HG02870 (cell line): ENCODE data around the gene TRIP13.
"Not testable (repeated sequence)": the region's sequence is repeated elsewhere in the genome, so short reads cannot be mapped to it uniquely, and the experiment has no call there.

Experiments used
- ATAC-seq: cut with Tn5 transposase; IDR thresholded peaks from one replicate; pipeline ENCODE4 v1.9.1; 2021; ENCODE audit warnings: mild to moderate bottlenecking, moderate library complexity; ENCODE audit not compliant: unreplicated experiment

The TRIP13 gene, protein sequence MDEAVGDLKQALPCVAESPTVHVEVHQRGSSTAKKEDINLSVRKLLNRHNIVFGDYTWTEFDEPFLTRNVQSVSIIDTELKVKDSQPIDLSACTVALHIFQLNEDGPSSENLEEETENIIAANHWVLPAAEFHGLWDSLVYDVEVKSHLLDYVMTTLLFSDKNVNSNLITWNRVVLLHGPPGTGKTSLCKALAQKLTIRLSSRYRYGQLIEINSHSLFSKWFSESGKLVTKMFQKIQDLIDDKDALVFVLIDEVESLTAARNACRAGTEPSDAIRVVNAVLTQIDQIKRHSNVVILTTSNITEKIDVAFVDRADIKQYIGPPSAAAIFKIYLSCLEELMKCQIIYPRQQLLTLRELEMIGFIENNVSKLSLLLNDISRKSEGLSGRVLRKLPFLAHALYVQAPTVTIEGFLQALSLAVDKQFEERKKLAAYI

DNA sequence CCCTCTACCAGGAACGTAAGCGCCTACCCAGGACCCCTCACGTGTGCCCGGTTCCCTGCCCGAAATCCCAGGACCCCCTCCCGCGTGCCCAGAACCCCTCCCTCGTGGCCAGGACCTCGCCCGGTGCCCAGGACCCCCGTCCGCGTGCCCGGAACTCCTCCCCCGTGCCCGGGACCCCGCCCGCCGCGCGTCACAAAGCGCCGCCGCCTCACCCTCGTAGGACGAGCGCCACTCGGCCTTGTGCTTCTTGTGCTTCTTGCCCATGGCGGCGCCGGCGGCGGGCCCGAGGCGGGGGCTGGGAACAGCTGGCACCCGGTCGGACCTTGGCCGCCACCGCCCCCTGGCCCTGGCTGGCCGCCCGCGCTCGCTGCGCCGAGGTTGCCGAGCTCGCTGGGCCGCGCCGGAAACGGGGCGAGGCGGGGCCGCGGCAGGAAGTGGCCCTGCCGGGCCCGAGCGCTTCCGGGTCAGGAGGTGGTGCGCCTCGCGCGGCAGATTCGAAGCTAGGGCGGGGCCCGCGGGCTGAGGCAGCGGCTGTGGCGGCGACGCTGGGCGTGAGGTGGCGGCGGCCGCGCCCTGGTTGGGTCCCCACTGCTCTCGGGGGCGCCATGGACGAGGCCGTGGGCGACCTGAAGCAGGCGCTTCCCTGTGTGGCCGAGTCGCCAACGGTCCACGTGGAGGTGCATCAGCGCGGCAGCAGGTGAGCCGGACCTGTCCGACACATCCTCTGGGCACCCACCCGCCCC, at the start of gene TRIP13, which contains the start of gene BRD9:
Gene TRIP13 (plus strand): TSS at position 491 of the 743 bp plus-strand sequence. CDS start 115 bp downstream, at position 606.
Gene BRD9 (minus strand): TSS at position 408 of the 743 bp plus-strand sequence. CDS start 144 bp downstream, at position 264.
- ATAC-seq: peak; percentile 96

DNA sequence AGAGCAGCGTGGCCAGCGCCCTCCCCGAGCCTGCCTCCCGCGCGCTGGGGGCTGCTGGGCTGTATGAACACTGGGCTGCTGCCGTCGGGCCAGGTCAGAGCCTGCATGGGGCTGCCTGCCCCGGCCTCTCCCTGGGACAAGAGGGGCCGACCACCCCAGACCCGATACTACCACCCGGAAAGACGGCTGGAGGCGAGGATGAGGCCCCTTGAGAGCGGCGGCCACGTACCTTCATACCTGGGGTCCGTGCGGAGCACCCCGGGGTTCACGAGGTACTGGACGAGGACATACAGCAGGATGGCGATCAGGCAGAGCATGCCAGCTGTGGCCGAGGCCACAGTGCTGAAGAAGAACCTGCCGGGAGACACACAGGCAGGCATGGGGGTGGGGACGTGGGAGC, 49.3 kb upstream of the TRIP13 start:
- not testable (repeated sequence) for ATAC-seq

DNA sequence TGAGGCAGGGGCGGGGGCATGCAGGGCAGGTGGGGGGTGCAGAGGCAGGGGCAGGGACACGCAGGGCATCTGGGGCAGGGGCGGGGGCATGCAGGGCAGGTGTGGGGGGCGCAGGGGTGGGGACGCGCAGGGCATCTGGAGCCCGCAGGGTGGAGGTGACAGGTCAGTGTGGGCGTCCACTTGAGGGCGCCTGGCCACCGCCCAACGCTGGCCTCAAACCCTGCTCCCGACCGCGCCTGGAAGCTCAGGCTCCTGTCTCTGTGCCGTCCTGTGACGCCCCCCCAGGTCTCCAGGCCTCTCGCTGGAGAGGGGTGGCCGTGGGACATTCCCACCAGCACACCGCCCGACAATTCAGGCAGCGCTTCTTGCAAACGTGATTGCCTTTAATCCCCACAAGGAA, 48.8 kb upstream of the TRIP13 start:
- ATAC-seq: not testable (repeated sequence)

DNA sequence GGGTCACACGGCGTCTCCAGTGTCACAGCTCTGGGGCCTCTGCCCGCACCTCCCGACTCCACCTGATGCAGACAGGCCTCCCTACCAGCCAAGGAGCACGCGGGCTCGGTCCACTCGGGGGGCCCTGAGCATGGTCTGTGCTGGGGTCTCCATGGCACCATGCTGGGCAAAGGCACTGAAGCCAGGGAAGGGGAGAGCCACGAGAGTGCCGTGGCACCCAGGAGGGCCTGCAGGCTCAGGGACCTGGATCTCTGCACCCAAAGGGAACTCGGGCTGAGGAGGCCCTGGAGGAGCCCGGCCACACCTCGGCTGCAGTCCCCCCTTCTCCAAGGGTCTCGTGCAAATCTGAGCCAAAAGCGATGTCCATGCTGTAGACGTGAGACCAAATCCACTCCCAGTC, 48.3 kb upstream of the TRIP13 start:
- not testable (repeated sequence) for ATAC-seq

DNA sequence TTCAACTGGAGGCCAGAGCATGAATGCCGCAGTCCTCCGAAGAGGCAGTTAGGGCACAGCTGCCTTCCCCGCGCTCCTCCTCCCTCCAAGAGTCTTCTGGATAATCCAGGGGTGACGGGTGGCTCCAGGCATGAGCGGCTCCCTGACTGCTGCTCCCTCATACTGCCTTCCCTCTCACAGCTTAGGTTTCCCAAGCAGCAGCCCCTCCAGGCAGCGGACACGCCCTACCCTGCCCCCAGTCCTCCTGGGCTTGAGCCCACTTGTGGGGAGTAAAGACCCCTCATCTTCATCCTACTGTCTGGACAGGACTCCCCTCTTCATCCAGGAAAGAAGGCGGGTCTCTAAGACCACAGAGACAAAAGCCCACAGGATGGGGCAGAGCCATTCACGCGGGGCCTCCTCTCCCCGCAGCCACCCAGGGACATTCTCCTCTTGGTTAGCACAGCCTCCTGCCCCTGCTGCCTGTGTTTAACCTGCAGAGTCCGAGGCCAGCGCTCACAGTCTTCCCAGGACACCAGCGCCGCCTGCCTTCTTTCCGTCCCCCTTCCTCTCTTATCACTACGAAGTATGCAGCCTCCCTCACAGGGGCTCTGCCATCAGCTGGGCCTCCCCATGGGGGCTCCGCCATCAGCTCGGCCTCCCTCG, 47.5 kb upstream of the TRIP13 start:
- ATAC-seq: not testable (repeated sequence)

DNA sequence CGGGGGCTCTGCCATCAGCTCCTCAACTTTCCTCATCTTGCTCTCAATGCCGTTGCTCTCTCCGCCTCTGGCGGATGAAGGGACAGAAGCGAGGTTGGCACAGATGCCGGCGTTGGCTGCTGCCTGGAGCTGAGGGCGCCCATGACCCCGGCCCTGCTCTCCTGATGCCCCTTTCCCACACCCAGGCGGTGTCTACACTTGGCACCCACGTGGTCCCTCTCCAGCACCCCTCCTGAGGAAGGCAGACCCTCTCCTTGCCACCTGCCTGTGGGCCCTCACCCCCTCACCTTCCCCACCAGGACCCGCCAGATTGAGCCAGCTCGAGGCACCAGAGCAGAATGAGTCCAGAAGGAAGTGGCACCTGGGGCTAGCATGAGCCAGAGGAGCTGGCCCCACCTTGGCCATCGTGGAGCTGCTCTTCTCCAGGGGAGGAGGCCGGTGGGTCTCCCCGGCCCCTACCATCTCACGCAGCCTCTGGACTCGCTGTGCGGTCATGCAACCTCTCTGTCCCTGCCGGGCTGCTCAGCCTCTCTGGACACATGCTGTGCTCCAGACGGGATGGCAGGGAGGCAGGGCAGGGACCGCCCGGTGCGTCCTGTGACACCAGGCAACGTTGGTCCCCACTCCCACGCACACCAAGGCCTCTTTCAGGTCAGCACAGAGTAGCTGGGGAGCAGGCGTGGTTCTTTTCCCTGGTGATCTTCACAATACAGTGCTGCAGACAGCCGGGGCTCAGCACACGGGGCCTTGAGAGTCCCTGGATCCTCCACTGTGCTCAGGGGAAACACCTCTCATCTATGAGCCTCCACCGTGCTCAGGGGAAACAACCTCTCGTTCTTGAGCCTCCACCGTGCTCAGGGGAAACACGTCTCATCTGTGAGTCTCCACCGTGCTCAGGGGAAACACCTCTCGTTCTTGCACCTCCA, 46.7 kb upstream of the TRIP13 start:
- ATAC-seq: not testable (repeated sequence)

DNA sequence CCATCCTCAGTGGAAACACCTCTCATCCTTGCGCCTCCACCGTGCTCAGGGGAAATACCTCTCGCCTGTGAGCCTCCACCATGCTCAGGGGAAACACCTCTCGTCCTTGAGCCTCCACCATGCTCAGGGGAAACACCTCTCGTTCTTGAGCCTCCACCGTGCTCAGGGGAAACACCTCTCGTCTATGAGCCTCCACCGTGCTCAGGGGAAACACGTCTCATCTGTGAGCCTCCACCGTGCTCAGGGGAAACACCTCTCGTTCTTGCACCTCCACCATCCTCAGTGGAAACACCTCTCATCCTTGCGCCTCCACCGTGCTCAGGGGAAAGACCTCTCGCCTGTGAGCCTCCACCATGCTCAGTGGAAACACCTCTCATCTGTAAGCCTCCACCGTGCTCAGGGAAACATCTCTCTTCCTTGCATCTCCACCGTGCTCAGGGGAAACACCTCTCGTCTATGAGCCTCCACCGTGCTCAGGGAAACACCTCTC, 46.0 kb upstream of the TRIP13 start:
- ATAC-seq: not testable (repeated sequence)

DNA sequence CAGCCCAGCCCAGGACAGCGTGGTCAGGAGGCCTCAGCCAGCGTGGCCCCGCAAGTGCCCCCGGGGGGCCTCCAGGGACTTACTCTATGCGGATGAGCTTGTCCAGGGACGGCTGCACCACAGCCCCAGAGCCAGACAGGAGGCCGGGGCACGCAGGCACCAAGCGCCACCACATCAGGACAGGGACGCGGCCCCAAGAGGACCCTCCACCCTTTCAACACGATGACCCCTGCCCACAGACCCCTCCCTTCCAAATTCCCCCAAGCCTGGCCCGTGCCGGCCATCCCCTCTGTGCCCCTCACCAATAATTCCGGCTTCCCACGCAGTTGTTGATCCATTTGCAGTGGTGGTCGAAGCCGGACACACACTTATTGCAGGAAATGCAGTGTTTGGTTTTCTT, 45.5 kb upstream of the TRIP13 start:
- ATAC-seq: not testable (repeated sequence)

DNA sequence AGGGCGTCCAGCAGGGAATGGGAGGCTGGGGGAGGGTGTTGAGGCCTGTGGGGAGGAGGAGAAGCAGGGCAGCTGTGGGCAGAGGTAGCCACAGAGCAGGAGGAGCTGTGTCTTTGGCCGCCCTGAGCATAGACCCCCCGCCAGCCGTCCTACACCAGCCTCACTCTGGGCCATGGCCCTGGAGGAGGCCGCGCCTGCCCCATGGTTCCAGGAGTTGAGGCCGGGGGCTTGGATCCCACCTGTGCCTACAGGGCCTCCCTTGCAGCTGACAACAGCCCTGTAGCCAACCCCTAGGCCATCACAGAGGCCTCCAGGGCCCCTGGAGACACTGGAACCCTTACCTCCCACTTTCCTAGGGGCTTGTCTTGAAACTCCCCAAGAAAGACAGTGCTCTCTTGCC, 44.9 kb upstream of the TRIP13 start:
- not testable (repeated sequence) for ATAC-seq

DNA sequence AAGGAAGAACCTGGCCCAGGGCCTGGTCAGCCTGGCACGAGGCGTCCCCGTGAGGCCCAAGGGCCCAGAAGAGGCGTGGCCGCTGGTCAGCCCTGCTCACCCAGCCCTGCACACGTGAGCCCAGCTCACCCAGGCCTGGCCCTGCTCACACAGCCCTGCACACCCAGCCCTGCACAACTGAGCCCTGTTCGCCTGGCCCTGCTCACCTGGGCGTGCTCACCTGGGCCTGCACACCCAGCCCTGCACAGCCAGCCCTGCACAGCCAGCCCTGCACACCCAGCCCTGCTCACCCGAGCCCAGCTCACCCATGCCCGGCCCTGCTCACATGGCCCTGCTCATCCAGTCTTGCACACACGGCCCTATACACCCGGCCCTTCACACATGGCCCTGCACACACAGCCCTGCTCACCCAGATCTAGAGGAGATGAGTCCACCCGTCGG, 44.0 kb upstream of the TRIP13 start:
- no peak for ATAC-seq

DNA sequence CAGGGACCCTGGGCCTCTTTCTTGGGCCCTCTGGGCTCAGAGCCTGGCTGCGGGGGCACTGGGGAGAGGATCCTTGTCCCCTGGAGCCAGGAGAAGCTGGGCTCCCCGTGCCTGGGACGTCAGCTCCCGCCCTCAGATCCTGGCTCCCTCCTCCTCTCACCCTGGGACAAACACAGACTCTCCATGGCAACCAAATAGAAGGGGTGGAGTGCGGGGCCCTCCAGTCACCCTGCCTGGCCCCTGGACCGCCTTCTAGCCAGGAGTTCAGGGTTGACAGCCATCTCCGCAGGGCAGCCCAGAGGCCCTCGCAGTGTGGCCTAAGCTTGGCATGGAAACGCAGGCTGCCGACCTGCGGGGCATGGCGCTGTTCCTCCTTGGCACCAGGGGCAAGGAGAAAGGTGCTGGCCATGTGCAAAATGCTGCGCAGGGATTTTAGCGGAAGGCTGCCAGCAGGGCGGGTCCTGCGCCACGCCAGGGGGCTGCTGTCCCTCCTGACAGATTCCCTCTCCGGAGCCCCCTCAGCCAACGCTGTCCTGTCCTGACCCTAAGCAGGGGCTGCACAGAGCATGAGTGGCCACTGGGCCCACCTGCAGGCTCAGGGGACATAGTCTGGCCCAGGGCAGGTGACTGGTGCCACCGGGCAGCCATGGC, 42.9 kb upstream of the TRIP13 start:
- ATAC-seq: no peak

DNA sequence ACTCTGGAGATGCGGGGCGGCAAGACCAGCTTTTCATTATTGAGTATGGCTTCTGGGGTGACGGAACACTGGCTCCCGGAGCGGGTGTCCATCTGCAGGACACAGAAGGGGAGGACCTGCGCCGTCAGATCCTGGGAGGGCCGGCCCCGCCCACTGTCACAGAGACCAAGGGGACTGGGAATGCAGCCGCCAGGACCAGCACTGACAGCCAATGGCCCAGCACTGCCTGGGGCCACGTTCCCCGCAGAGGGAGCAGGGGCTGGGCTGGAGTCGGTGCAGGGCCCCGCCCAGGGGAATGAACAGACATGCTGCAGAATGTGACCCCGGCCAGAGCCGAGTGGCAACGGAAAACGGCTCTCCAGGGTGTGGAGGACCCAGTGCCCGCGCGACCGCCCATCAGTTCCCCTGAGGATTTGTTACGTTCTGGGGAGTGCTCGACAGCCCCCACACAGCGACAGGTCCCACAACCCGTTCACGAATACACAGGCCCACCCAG, 42.1 kb upstream of the TRIP13 start, which contains the start of gene ZDHHC11:
Gene ZDHHC11 (minus strand): TSS at position 476 of the 496 bp plus-strand sequence. CDS start 384 bp downstream, at position 92.
- ATAC-seq: no peak

DNA sequence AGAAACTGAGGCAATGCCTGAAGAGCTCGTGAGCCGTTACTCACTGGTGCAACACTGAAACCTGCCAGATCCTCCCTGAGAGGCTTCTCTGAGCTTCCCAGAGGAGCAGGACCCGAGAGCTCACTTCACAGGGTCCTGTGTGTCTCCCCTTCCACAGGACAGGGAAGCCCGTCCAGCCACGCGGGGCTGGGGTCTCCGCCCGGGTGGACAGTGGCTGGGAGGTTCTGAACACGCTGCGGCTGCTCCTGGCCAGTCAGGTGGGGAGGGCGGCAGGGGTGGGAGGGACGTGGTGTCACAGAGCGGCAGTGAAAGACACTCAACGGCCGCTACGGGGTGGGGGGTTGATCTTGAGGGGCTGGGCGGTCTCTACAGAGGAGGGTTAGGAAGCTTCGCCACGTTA, 41.6 kb upstream of the TRIP13 start:
- no peak for ATAC-seq

DNA sequence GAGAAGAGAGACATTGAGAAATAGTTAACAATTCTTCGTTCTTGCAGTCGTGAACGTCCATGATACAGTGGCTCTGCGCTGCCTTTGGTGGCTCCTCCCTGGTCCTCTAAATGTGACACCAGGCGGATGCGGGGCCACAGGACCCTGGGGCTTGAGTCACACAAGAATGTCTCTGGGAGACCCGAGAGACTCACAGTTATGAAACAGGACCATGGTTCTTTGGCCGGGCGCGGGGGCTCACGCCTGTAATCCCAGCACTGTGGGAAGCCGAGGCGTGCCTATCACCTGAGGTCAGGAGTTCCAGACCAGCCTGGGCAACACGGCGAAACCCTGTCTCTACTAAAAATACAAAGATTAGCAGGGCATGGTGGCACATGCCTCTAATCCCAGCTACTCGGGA, 41.1 kb upstream of the TRIP13 start:
- ATAC-seq: no peak

DNA sequence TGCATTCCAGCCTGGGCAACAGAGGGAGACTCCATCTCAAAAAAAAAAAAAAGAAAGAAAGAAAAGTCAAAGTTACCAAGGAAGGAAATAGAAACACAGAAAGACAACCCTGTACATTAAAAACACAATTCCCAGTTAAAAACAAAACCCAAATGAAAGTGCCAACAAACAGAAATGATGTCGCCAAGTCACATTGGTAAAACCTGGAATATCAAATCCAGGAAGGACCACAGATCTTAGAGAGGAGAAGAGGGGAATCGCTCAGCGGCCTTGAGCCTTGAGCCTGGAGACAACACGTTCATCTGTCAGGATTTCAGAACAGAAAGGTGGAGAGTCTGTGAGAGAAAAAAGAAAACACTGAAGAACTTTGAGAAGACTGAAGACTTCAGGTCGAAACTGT, 40.7 kb upstream of the TRIP13 start:
- ATAC-seq: no peak

DNA sequence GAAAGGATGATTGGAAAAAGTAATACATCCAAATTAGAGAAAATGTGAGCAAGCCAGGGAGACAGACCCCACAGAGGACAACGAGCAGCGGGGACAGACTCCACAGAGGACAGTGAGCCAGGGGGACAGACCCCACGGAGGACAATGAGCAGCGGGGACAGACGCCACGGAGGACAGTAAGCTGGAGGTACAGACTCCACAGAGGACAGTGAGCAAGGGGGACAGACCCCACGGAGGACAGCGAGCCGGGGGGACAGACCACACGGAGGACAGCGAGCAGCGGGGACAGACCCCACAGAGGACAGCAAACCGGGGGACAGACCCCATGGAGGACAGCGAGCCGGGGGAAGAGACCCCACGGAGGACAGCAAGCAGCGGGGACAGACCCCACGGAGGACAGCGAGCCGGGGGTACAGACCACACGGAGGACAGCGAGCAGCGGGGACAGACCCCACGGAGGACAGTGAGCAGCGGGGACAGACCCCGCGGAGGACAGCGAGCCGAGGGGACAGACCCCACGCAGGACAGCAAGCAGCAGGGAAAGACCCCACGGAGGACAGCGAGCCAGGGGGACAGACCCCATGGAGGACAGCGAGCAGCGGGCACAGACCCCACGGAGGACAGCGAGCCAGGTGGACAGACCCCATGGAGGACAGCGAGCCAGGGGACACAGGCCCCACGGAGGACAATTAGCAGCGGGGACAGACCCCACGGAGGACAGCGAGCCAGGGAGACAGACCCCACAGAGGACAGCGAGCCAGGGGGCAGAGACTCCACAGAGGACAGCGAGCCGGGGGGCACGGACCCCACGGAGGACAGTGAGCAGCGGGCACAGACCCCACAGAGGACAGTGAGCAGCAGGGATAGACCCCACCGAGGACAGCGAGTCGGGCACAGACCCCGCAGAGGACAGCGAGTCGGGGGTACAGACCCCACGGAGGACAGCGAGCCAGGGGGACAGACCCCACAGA, 40.0 kb upstream of the TRIP13 start:
- ATAC-seq: no peak

DNA sequence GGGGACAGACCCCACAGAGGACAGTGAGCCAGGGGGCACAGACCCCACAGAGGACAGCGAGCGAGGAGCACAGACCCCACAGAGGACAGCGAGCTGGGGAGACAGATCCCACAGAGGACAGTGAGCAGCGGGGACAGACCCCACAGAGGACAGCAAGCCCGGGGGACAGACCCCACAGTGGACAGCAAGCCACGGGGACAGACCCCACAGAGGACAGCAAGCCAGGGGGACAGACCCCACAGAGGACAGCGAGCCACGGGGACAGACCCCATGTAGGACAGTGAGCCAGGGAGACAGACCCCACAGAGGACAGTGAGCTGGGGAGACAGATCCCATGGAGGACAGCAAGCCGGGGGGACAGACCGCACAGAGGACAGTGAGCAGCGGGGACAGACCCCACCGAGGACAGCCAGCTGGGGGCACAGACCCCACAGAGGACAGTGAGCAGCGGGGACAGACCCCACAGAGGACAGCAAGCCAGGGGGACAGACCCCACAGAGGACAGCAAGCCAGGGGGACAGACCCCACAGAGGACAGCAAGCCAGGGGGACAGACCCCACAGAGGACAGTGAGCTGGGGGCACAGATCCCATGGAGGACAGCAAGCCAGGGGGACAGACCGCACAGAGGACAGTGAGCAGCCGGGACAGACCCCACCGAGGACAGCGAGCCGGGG, 39.1 kb upstream of the TRIP13 start:
- not testable (repeated sequence) for ATAC-seq
